HUES64 (cell line): Measurements from ENCODE around the gene HES5.

Experiments used
- H3K27ac ChIP-seq: 2 replicates; pipeline ENCODE4 v1.7.0; 2013; ENCODE audit warnings: low read depth, low read length, inconsistent platforms
- H3K27me3 ChIP-seq: 2 replicates; pipeline ENCODE4 v1.6.1; 2013; ENCODE audit warnings: mild to moderate bottlenecking, low read length; ENCODE audit not compliant: insufficient read depth
- H3K36me3 ChIP-seq: 2 replicates; pipeline ENCODE4 v1.6.1; 2013; ENCODE audit warnings: mild to moderate bottlenecking, low read length; ENCODE audit not compliant: insufficient read depth
- H3K4me1 ChIP-seq: 2 replicates; pipeline ENCODE4 v1.6.1; 2013; ENCODE audit warnings: mild to moderate bottlenecking, low read length, moderate library complexity; ENCODE audit not compliant: insufficient read depth
- H3K4me3 ChIP-seq: 2 replicates; pipeline ENCODE4 v1.5.1; 2013; ENCODE audit warnings: mild to moderate bottlenecking, low read length, moderate library complexity
- H3K9ac ChIP-seq: 2 replicates; pipeline ENCODE4 v1.6.1; 2013; ENCODE audit warnings: mild to moderate bottlenecking, low read depth, low read length
- H3K9me3 ChIP-seq: 2 replicates; pipeline ENCODE4 v1.6.1; 2013; ENCODE audit warnings: low read depth, low read length; ENCODE audit not compliant: insufficient read depth
- WGBS: fragments of 150-250, 120-280 bp; methylation state at CpG from one replicate; pipeline ENCODE4 v1.1.7; 2013; ENCODE audit warnings: missing lambda C conversion rate; 5-methylcytosine and 5-hydroxymethylcytosine counted together

Gene HES5

DNA sequence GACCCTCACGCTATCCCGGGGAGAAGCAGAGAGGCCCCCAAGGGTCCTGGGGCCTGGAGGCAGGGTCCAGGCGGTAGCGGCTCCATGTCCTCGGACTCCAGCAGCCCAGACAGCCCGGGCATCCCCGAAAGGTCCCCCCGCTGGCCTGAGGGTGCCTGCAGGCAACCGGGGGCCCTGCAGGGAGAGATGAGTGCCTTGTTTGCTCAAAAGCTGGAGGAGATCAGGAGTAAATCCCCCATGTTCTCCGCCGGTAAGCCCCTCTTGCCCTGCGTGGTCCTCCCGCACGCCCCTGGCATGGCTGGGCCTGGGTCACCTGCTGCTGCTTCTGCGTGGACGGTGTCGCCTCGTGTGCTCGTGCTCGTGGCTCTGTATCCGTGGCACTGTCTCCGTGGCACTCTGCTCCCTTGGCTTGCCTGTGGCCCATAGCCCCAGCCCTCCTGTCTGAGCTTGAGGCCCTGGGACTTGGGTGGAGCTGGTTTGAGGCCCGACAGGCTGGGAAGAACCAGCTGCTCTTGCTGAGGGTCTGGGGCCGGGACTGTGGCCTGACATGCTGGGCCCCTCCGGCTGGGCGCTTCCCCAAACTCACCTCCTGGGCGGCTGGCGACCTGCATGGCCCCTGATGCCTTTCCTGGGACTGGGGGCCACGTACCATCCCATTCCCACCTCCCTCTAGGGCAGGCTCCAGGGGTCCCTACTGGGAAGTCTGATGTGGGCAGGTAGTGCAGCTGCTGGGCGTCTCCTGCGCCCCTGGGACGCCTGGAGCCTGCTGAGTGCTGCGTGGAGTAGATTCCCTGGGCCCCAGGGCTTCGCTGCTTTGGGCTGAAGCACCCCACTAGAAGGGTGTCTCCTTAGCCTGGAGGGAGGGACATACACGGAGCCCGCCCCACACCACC lies 27.2 kb downstream of the HES5 start:
- Histone ChIP-seq H3K4me1 (no peaks in the 10 kb centered on the region), H3K9me3 (no peaks in the 10 kb centered on the region), H3K9ac (no peak overlapping the region), H3K4me3 (no peak overlapping the region), H3K27ac (no peak overlapping the region), H3K27me3 (no peaks in the 10 kb centered on the region), H3K36me3 (0 out of 2 replicates have a peak, but pooled peaks cover 2% of the 10 kb centered on the region)
- WGBS: 92% methylated on average over 36 of the region's 36 CpGs

DNA sequence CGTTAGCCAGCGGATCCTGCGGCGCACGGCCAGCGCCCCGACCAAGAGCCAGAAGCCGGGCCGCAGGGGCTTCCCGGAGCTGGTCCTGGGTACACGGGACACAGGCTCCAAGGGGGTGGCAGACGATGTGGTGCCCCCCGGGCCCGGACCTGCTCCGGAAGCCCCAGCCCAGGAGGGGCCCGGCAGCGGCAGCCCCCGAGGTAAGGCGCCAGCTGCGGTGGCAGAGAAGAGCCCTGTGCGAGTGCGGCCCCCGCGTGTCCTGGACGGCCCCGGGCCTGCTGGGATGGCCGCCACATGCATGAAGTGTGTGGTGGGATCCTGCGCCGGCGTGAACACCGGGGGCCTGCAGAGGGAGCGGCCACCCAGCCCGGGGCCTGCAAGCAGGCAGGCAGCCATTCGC lies 27.9 kb downstream of the HES5 start:
- 91% methylated on average over 34 of the region's 34 CpGs for WGBS
- Histone ChIP-seq H3K36me3 (no peaks in the 10 kb centered on the region), H3K9me3 (no peaks in the 10 kb centered on the region), H3K9ac (no peak overlapping the region), H3K27me3 (no peaks in the 10 kb centered on the region), H3K4me1 (no peaks in the 10 kb centered on the region), H3K27ac (no peak overlapping the region), H3K4me3 (no peak overlapping the region)

DNA sequence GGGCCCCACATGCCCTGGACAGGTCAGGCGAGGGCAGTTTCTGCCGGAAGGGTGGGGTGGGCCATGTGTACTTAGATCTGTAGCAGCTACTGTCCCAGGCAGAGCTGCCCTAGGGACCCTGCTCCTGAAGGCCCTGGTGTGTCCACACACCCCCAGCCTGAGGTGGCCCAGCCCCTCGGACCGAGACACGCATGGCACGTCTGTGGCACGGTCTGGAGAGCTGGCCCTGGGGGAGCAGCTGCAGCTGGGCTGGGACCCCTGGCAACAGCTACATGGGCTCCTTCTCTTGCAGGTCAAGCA lies 28.3 kb downstream of the HES5 start:
- no peak overlapping the region for H3K27ac ChIP-seq
- no peaks in the 10 kb centered on the region for H3K9me3 ChIP-seq
- no peaks in the 10 kb centered on the region for H3K36me3 ChIP-seq
- H3K4me1 ChIP-seq: no peaks in the 10 kb centered on the region
- 94% methylated on average over 7 of the region's 7 CpGs for WGBS
- H3K4me3 ChIP-seq: no peak overlapping the region
- no peaks in the 10 kb centered on the region for H3K27me3 ChIP-seq
- no peak overlapping the region for H3K9ac ChIP-seq

DNA sequence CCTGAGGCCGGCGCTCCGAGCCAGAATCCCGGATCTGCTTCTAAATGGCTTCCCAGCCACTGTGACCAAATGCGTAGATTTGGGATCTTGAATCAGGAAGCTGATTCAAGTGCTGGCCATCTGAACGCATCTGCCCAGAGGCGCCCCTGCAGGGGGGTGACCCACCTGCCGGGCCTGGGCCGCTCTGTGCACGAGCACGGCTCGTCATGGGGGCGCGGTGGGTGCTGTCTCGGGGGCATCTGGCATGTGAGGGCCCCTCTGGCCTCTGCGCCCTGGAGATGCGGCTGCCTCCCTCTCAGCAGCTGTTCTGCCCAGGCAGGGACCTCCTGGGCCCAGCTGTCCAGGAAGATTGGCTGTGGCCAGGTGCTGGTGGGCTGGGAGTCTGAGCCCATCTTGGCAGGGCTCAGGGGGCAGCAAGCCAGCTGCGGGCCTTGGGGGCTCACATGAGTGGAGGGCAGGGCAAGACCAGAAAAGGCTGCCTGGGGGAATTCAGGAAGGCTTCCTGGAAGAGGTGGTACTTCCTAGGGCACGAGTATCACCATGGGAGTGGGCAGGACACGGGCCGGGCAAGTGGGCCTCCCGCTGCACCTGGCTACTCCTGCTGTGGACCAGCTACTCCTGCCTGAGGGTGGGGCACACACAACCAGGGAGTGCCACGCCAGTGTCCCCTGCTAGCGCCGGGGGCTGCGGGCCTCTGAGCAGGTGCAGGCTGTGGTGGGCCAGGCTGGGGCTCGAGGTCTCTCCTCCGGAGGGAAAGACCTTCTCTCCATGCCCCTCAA lies 28.8 kb downstream of the HES5 start:
- Histone ChIP-seq H3K27me3 (no peaks in the 10 kb centered on the region), H3K36me3 (no peaks in the 10 kb centered on the region), H3K9ac (no peak overlapping the region), H3K27ac (no peak overlapping the region), H3K4me1 (no peaks in the 10 kb centered on the region), H3K9me3 (no peaks in the 10 kb centered on the region), H3K4me3 (no peak overlapping the region)
- WGBS: 89% methylated on average over 28 of the region's 28 CpGs

DNA sequence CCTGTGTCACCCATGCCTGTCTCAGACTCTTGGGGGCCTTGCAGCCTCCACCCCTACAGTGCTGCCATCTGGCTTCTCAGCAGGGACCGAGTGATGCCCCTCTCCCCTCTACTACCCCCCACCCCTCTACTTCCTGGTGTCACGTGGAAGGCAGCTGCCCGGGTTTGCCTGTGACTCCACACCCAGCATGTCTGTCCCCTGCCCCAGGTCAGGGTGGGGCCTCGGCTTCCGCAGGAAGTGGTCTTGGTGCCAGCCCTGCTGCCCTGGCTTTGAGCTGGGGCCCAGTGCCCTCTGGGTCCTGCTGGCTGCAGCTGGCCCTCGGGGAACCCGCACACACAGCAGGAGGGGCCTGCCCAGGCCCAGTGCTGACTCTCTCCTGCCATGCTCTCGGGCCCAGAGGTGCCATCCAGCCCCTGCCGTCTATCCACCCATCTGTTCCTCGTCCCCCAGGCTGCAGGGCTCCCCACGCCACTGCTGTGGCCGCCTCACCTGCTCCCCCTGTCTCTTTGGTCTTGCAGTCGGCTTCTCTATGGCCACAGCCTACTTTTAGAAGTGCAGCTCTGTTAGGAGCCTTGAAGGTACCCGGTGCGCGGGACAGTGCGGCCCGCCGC lies 30.0 kb downstream of the HES5 start:
- no peaks in the 10 kb centered on the region for H3K27me3 ChIP-seq
- no peak overlapping the region for H3K9ac ChIP-seq
- no peak overlapping the region for H3K27ac ChIP-seq
- H3K9me3 ChIP-seq: no peaks in the 10 kb centered on the region
- H3K4me1 ChIP-seq: no peaks in the 10 kb centered on the region
- 87% methylated on average over 19 of the region's 19 CpGs for WGBS
- H3K36me3 ChIP-seq: no peaks in the 10 kb centered on the region
- no peak overlapping the region for H3K4me3 ChIP-seq

DNA sequence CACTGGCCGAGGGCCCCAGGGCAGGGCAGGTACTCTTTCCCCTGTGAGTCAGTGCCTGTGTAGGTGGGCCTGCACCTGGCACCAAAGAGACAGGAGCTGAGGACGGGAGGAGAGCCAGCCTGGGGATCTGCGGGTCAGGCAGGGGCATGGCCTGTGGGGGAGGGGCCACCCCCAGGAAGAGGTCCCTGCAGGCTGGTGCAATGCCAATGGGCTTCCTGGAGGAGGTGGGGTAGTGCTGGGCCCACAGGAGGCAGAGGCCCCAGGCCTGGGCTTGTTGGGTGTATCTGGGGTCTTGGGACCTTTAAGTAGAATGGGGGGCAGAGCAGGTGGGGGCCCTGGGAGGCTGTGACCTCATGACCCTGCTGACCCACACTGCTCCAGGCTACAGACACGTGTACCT lies 30.8 kb downstream of the HES5 start:
- no peak overlapping the region for H3K9ac ChIP-seq
- no peaks in the 10 kb centered on the region for H3K36me3 ChIP-seq
- no peaks in the 10 kb centered on the region for H3K9me3 ChIP-seq
- no peaks in the 10 kb centered on the region for H3K4me1 ChIP-seq
- 87% methylated on average over 4 of the region's 4 CpGs for WGBS
- no peak overlapping the region for H3K4me3 ChIP-seq
- H3K27ac ChIP-seq: no peak overlapping the region
- no peaks in the 10 kb centered on the region for H3K27me3 ChIP-seq

DNA sequence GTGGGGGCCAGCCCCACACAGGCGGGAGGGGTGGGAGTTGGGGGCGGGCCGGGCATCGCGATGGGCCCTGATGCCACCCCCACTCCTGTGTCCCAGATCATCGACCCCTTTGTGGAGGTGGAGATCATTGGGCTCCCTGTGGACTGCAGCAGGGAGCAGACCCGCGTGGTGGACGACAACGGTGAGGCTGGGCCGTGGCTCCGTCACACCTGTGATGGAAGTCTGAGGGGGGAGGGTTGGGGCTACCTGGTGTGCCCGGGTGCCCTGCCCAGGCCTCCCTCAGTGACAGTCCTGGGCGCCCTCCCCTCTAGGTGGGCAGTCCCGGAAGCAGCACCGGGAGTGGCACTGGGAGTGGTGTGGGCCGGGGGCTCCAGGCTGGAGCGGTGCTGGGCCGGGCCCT lies 31.4 kb downstream of the HES5 start:
- WGBS: 92% methylated on average over 19 of the region's 19 CpGs
- no peak overlapping the region for H3K4me3 ChIP-seq
- no peaks in the 10 kb centered on the region for H3K9me3 ChIP-seq
- no peaks in the 10 kb centered on the region for H3K4me1 ChIP-seq
- no peak overlapping the region for H3K9ac ChIP-seq
- H3K27me3 ChIP-seq: no peaks in the 10 kb centered on the region
- no peak overlapping the region for H3K27ac ChIP-seq
- no peaks in the 10 kb centered on the region for H3K36me3 ChIP-seq

DNA sequence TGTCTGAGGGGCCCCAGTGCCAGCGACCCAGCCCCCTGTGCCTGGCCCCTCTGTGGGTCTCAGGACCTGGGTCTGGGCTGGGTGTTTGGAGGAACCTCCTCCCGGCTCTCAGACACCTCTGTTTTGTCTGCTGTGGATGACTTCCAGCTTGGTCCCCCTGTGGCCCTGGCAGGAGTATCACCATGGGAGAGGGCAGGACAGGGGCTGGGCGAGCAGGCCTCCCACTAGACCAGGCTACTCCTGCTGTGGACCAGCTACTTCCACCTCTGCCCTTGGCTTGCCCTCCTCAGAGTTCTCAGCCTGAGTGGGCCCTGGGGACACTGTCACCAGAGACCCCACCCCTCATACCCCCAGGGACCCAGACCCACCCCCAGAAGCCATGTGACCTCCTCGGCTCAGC lies 32.2 kb downstream of the HES5 start:
- no peaks in the 10 kb centered on the region for H3K27me3 ChIP-seq
- H3K4me1 ChIP-seq: no peaks in the 10 kb centered on the region
- WGBS: 94% methylated on average over 4 of the region's 4 CpGs

DNA sequence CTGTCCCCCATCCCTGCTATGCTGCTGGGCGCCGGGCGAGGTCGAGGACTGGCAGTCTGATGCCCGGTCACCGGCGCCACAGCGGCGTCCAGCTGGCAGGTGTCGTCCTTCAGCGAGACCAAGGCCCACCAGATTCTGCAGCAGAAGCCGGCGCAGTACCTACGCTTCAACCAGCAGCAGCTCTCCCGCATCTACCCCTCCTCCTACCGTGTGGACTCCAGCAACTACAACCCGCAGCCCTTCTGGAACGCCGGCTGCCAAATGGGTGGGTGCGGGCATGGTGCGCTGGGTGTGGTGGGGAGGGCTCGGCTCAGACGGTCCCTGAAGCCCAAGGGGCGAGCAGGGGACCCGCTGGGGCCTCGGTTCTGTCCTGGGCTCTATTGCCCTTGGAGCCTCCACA lies 33.3 kb downstream of the HES5 start:
- Histone ChIP-seq H3K9me3 (no peaks in the 10 kb centered on the region), H3K27me3 (no peaks in the 10 kb centered on the region), H3K36me3 (no peaks in the 10 kb centered on the region), H3K4me3 (no peak overlapping the region), H3K4me1 (no peaks in the 10 kb centered on the region), H3K9ac (no peak overlapping the region), H3K27ac (no peak overlapping the region)
- 95% methylated on average over 26 of the region's 26 CpGs for WGBS

More for the DNA sequence above, 32.2 kb downstream of the HES5 start:
- H3K36me3 ChIP-seq: no peaks in the 10 kb centered on the region
- H3K4me3 ChIP-seq: no peak overlapping the region
- H3K27ac ChIP-seq: no peak overlapping the region
- no peaks in the 10 kb centered on the region for H3K9me3 ChIP-seq
- no peak overlapping the region for H3K9ac ChIP-seq

DNA sequence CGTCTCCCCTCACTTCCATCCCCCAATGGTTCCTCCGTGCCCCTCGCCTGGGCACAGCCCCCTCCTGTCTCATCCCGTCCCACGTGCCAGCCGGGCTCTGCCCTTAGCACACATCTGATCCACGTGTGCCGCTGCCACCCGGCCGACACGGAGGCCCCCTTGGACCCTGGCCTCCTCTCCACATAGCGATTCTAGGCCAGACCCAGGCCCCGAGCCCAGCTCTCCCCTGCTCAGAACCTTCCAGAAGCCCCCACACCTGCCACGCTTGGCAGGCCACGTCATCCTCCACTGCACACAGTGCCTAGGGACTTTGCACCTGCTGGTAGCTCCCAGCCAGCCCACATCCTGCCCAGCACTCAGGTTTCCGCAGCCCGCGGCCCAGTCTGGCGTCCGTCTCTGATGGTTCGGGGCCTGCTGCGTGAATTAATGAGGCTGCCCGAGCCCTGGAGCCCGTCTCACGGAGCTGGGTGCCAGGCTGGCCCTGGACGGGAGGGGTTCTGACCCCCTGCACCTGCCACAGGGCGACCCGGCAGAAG lies 33.9 kb downstream of the HES5 start:
- Histone ChIP-seq H3K27me3 (no peaks in the 10 kb centered on the region), H3K9me3 (no peaks in the 10 kb centered on the region), H3K9ac (no peak overlapping the region), H3K36me3 (no peaks in the 10 kb centered on the region), H3K27ac (no peak overlapping the region), H3K4me1 (no peaks in the 10 kb centered on the region), H3K4me3 (no peak overlapping the region)
- 90% methylated on average over 28 of the region's 28 CpGs for WGBS

DNA sequence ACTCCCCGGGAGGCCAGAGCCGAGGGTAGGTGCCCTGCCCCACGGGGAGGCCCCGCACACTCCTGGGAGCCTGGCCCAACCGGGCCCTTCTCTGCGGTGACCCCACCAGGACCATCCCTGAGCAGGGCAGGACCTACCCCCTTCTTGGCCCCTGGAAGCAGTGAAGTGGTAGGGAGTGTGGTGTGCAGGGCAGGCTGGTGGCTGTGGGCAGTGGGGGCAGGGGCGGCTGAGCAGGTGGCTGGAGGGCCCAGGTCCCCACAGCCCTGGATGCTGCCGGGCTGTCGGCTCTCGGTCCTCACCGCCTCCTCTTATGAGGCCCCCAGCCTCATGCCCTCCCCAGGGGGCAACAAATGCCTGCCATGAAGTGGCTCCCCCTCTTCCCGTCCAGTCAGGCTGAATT lies 34.5 kb downstream of the HES5 start:
- no peak overlapping the region for H3K4me3 ChIP-seq
- H3K9me3 ChIP-seq: no peaks in the 10 kb centered on the region
- no peaks in the 10 kb centered on the region for H3K4me1 ChIP-seq
- no peaks in the 10 kb centered on the region for H3K27me3 ChIP-seq
- no peak overlapping the region for H3K27ac ChIP-seq
- WGBS: 93% methylated on average over 12 of the region's 12 CpGs
- H3K9ac ChIP-seq: no peak overlapping the region
- H3K36me3 ChIP-seq: no peaks in the 10 kb centered on the region
